ENCODE measurements around the gene C12orf57. TPM values are rescaled to one million over a fixed set of nuclear protein-coding genes. Genes with fewer than 3 reads are reported as not detected.

C12orf57 gene
- total and polyA plus RNA-seq, 2 donors (not counting 1 experiment from before 2014, with no cell fraction given): 107 to 220 TPM

- Histone ChIP-seq H3K79me2 (ENCODE audit: control insufficient read depth, insufficient read depth, low read length) (no peaks in the 10 kb centered on the region), H3K4me2 (ENCODE audit: extremely low read depth, insufficient read depth, low read length) (no peak overlapping the region), H3K36me3 (ENCODE audit: control insufficient read depth, insufficient read depth, low read length) (no peaks in the 10 kb centered on the region), H2AFZ (ENCODE audit: low read length) (no peak overlapping the region), H3K27ac (ENCODE audit: insufficient read depth, low read length) (no peak overlapping the region), H4K20me1 (ENCODE audit: control insufficient read depth, extremely low read depth, insufficient read depth, low read length) (no peaks in the 10 kb centered on the region), H3K9me3 (ENCODE audit: control insufficient read depth, insufficient read depth, low read depth, low read length) (no peaks in the 10 kb centered on the region), H3K27me3 (ENCODE audit: control insufficient read depth, insufficient read depth, low read length) (no peaks in the 10 kb centered on the region), H3K4me1 (ENCODE audit: control insufficient read depth, extremely low read depth, insufficient read depth, low read length) (no peaks in the 10 kb centered on the region), H3K4me3 (replicated peaks in 1 of 4; ENCODE audit: control extremely low read depth in 1 of 4, insufficient read depth in 1 of 4, low read depth in 3 of 4, low read length in 4 of 4) (no peak overlapping the region), H3K9ac (ENCODE audit: insufficient read depth, low read length) (no peak overlapping the region)
- TF ChIP-seq EZH2 (IDR thresholded peaks at IDR 0.05; ENCODE audit: low read length, missing control alignments) (no peak), CTCF (conservative IDR thresholded peaks at IDR 0.05 in 1 of 2, IDR thresholded peaks at IDR 0.05 in 1 of 2; ENCODE audit: low read depth in 1 of 2, low read length in 2 of 2) (no peak)
- peak in 1 of 2 donors; percentile 36 for DNase-seq (ENCODE audit: low read depth in 2 of 2)
These were observed 9.9 kb downstream of the C12orf57 start for GRCh38 chr12:6953442-6954315.

DNA sequence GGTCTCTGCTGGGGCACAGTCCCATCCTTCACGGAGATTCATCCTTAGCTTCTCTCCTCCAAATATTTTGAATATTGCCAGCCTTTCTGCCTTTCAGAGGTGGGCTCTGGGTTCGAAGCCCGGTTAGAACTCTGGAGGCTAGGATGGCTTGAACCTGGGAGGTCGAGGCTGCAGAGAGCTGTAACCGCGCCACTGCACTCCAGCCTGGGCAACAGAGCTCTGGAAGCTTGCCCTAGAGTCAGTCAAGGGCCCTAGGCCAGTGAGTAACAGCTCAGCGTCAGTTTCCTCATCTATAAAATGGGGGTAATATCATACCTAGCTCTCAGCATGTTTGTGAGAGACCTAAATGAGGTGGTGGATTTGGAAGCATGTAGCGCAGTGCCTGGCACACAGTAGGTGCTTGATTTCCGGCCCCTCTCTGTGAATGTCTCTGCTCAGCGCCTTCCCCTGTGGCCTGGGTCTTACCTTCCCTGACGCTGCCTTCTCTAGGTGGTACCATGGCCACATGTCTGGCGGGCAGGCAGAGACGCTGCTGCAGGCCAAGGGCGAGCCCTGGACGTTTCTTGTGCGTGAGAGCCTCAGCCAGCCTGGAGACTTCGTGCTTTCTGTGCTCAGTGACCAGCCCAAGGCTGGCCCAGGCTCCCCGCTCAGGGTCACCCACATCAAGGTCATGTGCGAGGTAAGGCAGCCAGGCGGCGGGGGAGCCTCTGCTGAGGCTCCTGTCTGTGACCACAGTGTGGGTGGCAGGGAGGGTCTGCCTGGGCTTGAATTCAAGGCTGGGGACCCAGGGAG, 10.7 kb downstream of the C12orf57 start:
- DNase-seq (ENCODE audit: low read depth in 2 of 2): no peak
- Histone ChIP-seq H3K4me1 (ENCODE audit: control insufficient read depth, extremely low read depth, insufficient read depth, low read length) (no peaks in the 10 kb centered on the region), H2AFZ (ENCODE audit: low read length) (no peak overlapping the region), H3K9me3 (ENCODE audit: control insufficient read depth, insufficient read depth, low read depth, low read length) (no peaks in the 10 kb centered on the region), H3K4me3 (replicated peaks in 1 of 4; ENCODE audit: control extremely low read depth in 1 of 4, insufficient read depth in 1 of 4, low read depth in 3 of 4, low read length in 4 of 4) (no peak overlapping the region), H3K27ac (ENCODE audit: insufficient read depth, low read length) (no peak overlapping the region), H3K4me2 (ENCODE audit: extremely low read depth, insufficient read depth, low read length) (no peak overlapping the region), H3K27me3 (ENCODE audit: control insufficient read depth, insufficient read depth, low read length) (no peaks in the 10 kb centered on the region), H3K36me3 (ENCODE audit: control insufficient read depth, insufficient read depth, low read length) (no peaks in the 10 kb centered on the region), H3K79me2 (ENCODE audit: control insufficient read depth, insufficient read depth, low read length) (no peaks in the 10 kb centered on the region), H4K20me1 (ENCODE audit: control insufficient read depth, extremely low read depth, insufficient read depth, low read length) (no peaks in the 10 kb centered on the region), H3K9ac (ENCODE audit: insufficient read depth, low read length) (no peak overlapping the region)
- no peak for TF ChIP-seq EZH2 (IDR thresholded peaks at IDR 0.05; ENCODE audit: low read length, missing control alignments)
- TF ChIP-seq CTCF (conservative IDR thresholded peaks at IDR 0.05 in 1 of 2, IDR thresholded peaks at IDR 0.05 in 1 of 2; ENCODE audit: low read depth in 1 of 2, low read length in 2 of 2): no peak
